ENCODE results near the gene CKAP2. TPM values are rescaled to one million over a fixed set of nuclear protein-coding genes. Genes with fewer than 3 reads are reported as not detected.

The CKAP2 gene
- total RNA-seq, 1 donor from 2014 or later: 34.2 TPM

Other genes with a start within 250 kb of the CKAP2 start
- gene THSD1, start 49.3 kb upstream of the CKAP2 start, total RNA-seq: 12.0 and 18.9 TPM in 2 replicates
- 27.1 and 41.4 TPM in 2 replicates for gene VPS36, start 4.8 kb upstream of the CKAP2 start, total RNA-seq
- gene HNRNPA1L2, start 187.0 kb downstream of the CKAP2 start, total RNA-seq: 1.6 and 4.5 TPM in 2 replicates
- 55.9 and 70.7 TPM in 2 replicates for gene SUGT1, start 197.4 kb downstream of the CKAP2 start, total RNA-seq